Right forelimb (tissue), 1 donor: ENCODE measurements around the gene ANKRD66.
A peak's percentile ranks its signal among the peaks of the same experiment; 100 is the strongest.
"Not testable (repeated sequence)": the region's sequence is repeated elsewhere in the genome, so short reads cannot be mapped to it uniquely, and the experiment has no call there.

ENCODE experiments used
- DNase-seq: peaks from one replicate; pipeline ENCODE4 v3.0.0-alpha.2; 2018

ANKRD66 gene

GRCh38 chr6:46746696-46747095, at the start of gene ANKRD66:
Gene ANKRD66 (plus strand): TSS chr6:46746933. CDS start chr6:46751949, 5,016 bp downstream.
- DNase-seq: no peak

GRCh38 chr6:46699970-46700369, 46.8 kb upstream of the ANKRD66 start:
- no peak for DNase-seq

GRCh38 chr6:46704562-46704961, 42.2 kb upstream of the ANKRD66 start:
- no peak for DNase-seq

- no peak for DNase-seq
Observed at GRCh38 chr6:46706464-46706863, 40.3 kb upstream of the ANKRD66 start.

GRCh38 chr6:46711491-46711890, 35.2 kb upstream of the ANKRD66 start:
- no peak for DNase-seq

- DNase-seq: no peak
Observed at GRCh38 chr6:46715141-46715540, 31.6 kb upstream of the ANKRD66 start.

- no peak for DNase-seq
Observed at GRCh38 chr6:46719099-46719498, 27.6 kb upstream of the ANKRD66 start.

GRCh38 chr6:46720401-46720800, 26.3 kb upstream of the ANKRD66 start:
- no peak for DNase-seq

- no peak for DNase-seq
Observed at GRCh38 chr6:46729787-46730326, 16.9 kb upstream of the ANKRD66 start.

- no peak for DNase-seq
Observed at GRCh38 chr6:46730921-46731461, 15.7 kb upstream of the ANKRD66 start.

GRCh38 chr6:46733341-46733801, 13.4 kb upstream of the ANKRD66 start:
- no peak for DNase-seq

GRCh38 chr6:46734867-46735719, 11.6 kb upstream of the ANKRD66 start, which contains the start of gene PLA2G7:
Gene PLA2G7 (minus strand): TSS chr6:46735375. CDS start chr6:46722891, 12,484 bp downstream.
- peak; percentile 61 for DNase-seq

- DNase-seq: no peak
Observed at GRCh38 chr6:46735720-46736031, 11.1 kb upstream of the ANKRD66 start.

- DNase-seq: no peak
Observed at GRCh38 chr6:46736906-46737305, 9.8 kb upstream of the ANKRD66 start.

- no peak for DNase-seq
Observed at GRCh38 chr6:46741482-46741881, 5.3 kb upstream of the ANKRD66 start.

- no peak for DNase-seq
Observed at GRCh38 chr6:46741910-46742309, 4.8 kb upstream of the ANKRD66 start.

GRCh38 chr6:46743425-46744158, 3.1 kb upstream of the ANKRD66 start:
- no peak for DNase-seq

- not testable (repeated sequence) for DNase-seq
Observed at GRCh38 chr6:46744159-46744725, 2.5 kb upstream of the ANKRD66 start.

- DNase-seq: no peak
Observed at GRCh38 chr6:46745973-46746372, 760 bp upstream of the ANKRD66 start.

- DNase-seq: no peak
Observed at GRCh38 chr6:46748940-46749503, 2.3 kb downstream of the ANKRD66 start.

GRCh38 chr6:46749731-46750130, 3.0 kb downstream of the ANKRD66 start:
- DNase-seq: no peak

- no peak for DNase-seq
Observed at GRCh38 chr6:46751658-46752057, 4.9 kb downstream of the ANKRD66 start.

- DNase-seq: no peak
Observed at GRCh38 chr6:46755865-46756264, 9.1 kb downstream of the ANKRD66 start.
